ENCODE results near the gene GIT1. TPM values are rescaled to one million over a fixed set of nuclear protein-coding genes. Genes with fewer than 3 reads are reported as not detected.
"Not testable (repeated sequence)": the region's sequence is repeated elsewhere in the genome, so short reads cannot be mapped to it uniquely, and the experiment has no call there.

GIT1 gene
- total and polyA plus RNA-seq, 8 donors = 15.1 to 27.6 (median 18.3) TPM

GRCh38 chr17:29559640-29560039 lies 29.8 kb downstream of the GIT1 start:
- Histone ChIP-seq H3K27ac (no peak overlapping the region), H3K4me3 (no peak overlapping the region), H3K36me3 (peaks cover 0 to 8% (median 5%) of the 10 kb centered on the region in 3 donors), H3K9me3 (no peaks in the 10 kb centered on the region), H3K27me3 (no peaks in the 10 kb centered on the region), H3K4me1 (peaks cover 4 to 22% (median 21%) of the 10 kb centered on the region in 3 donors)
- intact Hi-C loops (cut with DNase I) = no loop called here
- FAIRE-seq = no peak
- peak in 1 of 6 donors; percentile 5 for DNase-seq
- TF ChIP-seq, protein P1, sequence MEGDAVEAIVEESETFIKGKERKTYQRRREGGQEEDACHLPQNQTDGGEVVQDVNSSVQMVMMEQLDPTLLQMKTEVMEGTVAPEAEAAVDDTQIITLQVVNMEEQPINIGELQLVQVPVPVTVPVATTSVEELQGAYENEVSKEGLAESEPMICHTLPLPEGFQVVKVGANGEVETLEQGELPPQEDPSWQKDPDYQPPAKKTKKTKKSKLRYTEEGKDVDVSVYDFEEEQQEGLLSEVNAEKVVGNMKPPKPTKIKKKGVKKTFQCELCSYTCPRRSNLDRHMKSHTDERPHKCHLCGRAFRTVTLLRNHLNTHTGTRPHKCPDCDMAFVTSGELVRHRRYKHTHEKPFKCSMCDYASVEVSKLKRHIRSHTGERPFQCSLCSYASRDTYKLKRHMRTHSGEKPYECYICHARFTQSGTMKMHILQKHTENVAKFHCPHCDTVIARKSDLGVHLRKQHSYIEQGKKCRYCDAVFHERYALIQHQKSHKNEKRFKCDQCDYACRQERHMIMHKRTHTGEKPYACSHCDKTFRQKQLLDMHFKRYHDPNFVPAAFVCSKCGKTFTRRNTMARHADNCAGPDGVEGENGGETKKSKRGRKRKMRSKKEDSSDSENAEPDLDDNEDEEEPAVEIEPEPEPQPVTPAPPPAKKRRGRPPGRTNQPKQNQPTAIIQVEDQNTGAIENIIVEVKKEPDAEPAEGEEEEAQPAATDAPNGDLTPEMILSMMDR (IDR thresholded peaks at IDR 0.05) = no peak
- WGBS, 2 donors = 93 to 95% methylated on average over 2 of the region's 2 CpGs
- ATAC-seq = no peak

DNA sequence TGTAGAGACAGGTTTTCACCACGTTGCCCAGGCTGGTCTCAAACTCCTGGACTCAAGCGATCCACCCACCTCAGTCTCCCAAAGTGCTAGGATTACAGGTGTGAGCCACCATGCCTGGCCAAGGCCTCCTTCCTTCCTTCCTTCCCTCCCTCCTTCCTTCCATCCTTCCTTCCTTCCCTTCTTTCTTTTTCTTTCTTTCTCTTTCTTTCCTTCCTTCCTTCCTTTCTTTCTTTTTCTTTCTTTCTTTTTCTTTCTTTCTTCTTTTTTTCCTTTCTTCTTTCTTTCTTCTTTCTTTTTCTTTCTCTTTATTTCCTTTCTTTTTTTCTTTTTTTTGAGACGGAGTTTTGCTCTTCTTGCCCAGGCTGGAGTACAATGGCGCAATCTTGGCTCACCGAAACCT lies 31.3 kb downstream of the GIT1 start:
- H3K4me1 ChIP-seq = peaks cover 4 to 22% (median 21%) of the 10 kb centered on the region in 3 donors
- DNase-seq; intact Hi-C loops (cut with DNase I); H3K4me3 ChIP-seq; ATAC-seq; H3K27me3 ChIP-seq; H3K36me3 ChIP-seq; H3K9me3 ChIP-seq; H3K27ac ChIP-seq; FAIRE-seq: not testable (repeated sequence)
- WGBS, 2 donors = 94 to 95% methylated on average over 5 of the region's 5 CpGs

- intact Hi-C loops (cut with DNase I) = no loop called here
- Histone ChIP-seq H3K4me1 (peaks cover 4 to 22% (median 21%) of the 10 kb centered on the region in 3 donors), H3K9me3 (no peaks in the 10 kb centered on the region), H3K27ac (no peak overlapping the region), H3K4me3 (no peak overlapping the region), H3K27me3 (no peaks in the 10 kb centered on the region), H3K36me3 (peaks cover 0 to 7% (median 5%) of the 10 kb centered on the region in 3 donors)
- DNase-seq = peak in 1 of 6 donors; percentile 6
- TF ChIP-seq, protein P1 (IDR thresholded peaks at IDR 0.05) = no peak
- no peak for FAIRE-seq
- no peak for ATAC-seq
These were observed 31.7 kb downstream of the GIT1 start for GRCh38 chr17:29557739-29558116.

- Histone ChIP-seq H3K4me1 (peaks cover 4 to 22% (median 21%) of the 10 kb centered on the region in 3 donors), H3K27ac (no peak overlapping the region), H3K36me3 (peaks cover 0 to 5% (median 4%) of the 10 kb centered on the region in 3 donors), H3K9me3 (no peaks in the 10 kb centered on the region), H3K4me3 (no peak overlapping the region), H3K27me3 (no peaks in the 10 kb centered on the region)
- 78 to 89% methylated on average over 1 of the region's 1 CpG for WGBS, 2 donors
- intact Hi-C loops (cut with DNase I) = no loop called here
- DNase-seq = no peak
- no peak for FAIRE-seq
- peak; percentile 26 to 47 (median 32) for ATAC-seq
- TF ChIP-seq, protein P1 (IDR thresholded peaks at IDR 0.05) = no peak
These were observed 32.2 kb downstream of the GIT1 start for GRCh38 chr17:29557085-29557738.

DNA sequence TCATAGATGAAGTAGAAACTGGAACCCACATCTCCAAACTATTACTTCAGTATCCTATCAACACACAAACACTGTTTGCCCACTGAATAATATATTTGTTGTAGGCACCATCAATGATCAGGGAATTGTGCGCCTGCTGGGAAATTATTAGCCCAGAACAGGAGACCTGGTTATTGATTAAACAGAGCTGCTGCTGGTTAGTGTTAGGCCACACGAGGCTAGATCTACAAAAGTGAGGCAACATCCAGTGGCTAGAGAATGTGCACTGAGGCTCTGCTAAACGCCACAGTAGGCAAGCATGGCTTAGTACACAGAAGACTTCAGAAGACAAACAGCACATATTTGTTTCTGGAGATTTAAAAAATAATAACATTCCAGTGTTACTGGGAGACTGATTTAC lies 33.6 kb downstream of the GIT1 start:
- DNase-seq (peak in 3 of 6 donors; percentile 5 to 65 (median 60)), FAIRE-seq (no peak), ATAC-seq (peak; percentile 87 to 96 (median 94))
- Histone ChIP-seq H3K36me3 (peaks cover 0 to under 1% (median 0%) of the 10 kb centered on the region in 3 donors), H3K4me1 (peaks cover 4 to 22% (median 21%) of the 10 kb centered on the region in 3 donors), H3K4me3 (no peak overlapping the region), H3K27me3 (no peaks in the 10 kb centered on the region), H3K9me3 (no peaks in the 10 kb centered on the region), H3K27ac (peak overlapping the region in 2 of 4 donors; percentile 2 to 16)
- intact Hi-C loops (cut with DNase I) = no loop called here
- 14 to 16% methylated on average over 3 of the region's 3 CpGs for WGBS, 2 donors
- TF ChIP-seq, protein P1 (IDR thresholded peaks at IDR 0.05) = no peak
